Endodermal cell (in vitro differentiated cells): Measurements from ENCODE around the gene IL21. TPM values are rescaled to one million over a fixed set of nuclear protein-coding genes. Genes with fewer than 3 reads are reported as not detected.

Source experiments
- DNase-seq: peaks from one replicate; pipeline ENCODE4 v3.0.0-alpha.2; 2017
- H3K27ac ChIP-seq: 2 replicates; pipeline ENCODE4 v1.5.1; 2013; ENCODE audit warnings: mild to moderate bottlenecking, low read depth, low read length, moderate library complexity
- H3K27me3 ChIP-seq: 2 replicates; pipeline ENCODE4 v1.6.1; 2013; ENCODE audit warnings: mild to moderate bottlenecking, low read length, moderate library complexity; ENCODE audit not compliant: insufficient read depth, control insufficient read depth, poor library complexity, severe bottlenecking
- H3K36me3 ChIP-seq: 2 replicates; pipeline ENCODE4 v1.7.0; 2013; ENCODE audit warnings: mild to moderate bottlenecking, low read length, moderate library complexity; ENCODE audit not compliant: control insufficient read depth, insufficient read depth
- H3K4me1 ChIP-seq: one replicate; pipeline ENCODE4 v1.7.0; 2013; ENCODE audit warnings: low read length; ENCODE audit not compliant: control insufficient read depth, insufficient read depth
- H3K4me3 ChIP-seq: 2 replicates; pipeline ENCODE4 v1.5.1; 2013; ENCODE audit warnings: mild to moderate bottlenecking, low read length, moderate library complexity
- H3K9ac ChIP-seq: 2 replicates; pipeline ENCODE4 v1.6.1; 2013; ENCODE audit warnings: mild to moderate bottlenecking, low read length, moderate library complexity; ENCODE audit not compliant: poor library complexity, severe bottlenecking; ENCODE audit errors: extremely low read depth
- H3K9me3 ChIP-seq: 2 replicates; pipeline ENCODE4 v1.6.1; 2013; ENCODE audit warnings: mild to moderate bottlenecking, low read length, moderate library complexity; ENCODE audit not compliant: control insufficient read depth
- H3K27ac Mint-ChIP-seq: 2 replicates; pipeline ENCODE4 v1.8.0; 2020; ENCODE audit warnings: mixed read lengths
- H3K27me3 Mint-ChIP-seq: 2 replicates; pipeline ENCODE4 v1.8.0; 2021; ENCODE audit warnings: mild to moderate bottlenecking, mixed read lengths; ENCODE audit not compliant: insufficient read depth
- H3K36me3 Mint-ChIP-seq: 2 replicates; pipeline ENCODE4 v1.8.0; 2020; ENCODE audit warnings: low read depth, mixed read lengths
- H3K4me1 Mint-ChIP-seq: 2 replicates; pipeline ENCODE4 v1.8.0; 2020; ENCODE audit warnings: mixed read lengths
- H3K4me3 Mint-ChIP-seq: 2 replicates; pipeline ENCODE4 v1.8.0; 2020; ENCODE audit warnings: mild to moderate bottlenecking, moderate library complexity, mixed read lengths
- H3K9me3 Mint-ChIP-seq: 2 replicates; pipeline ENCODE4 v1.8.0; 2020; ENCODE audit warnings: mild to moderate bottlenecking, mixed read lengths
- WGBS, 2 experiments: methylation state at CpG; one replicate each; pipeline versions ENCODE4 v1.1.5 to v1.1.7; 2013; ENCODE audit warnings: missing lambda C conversion rate in 2 of 2, mixed read lengths in 1 of 2; ENCODE audit not compliant: insufficient coverage in 1 of 2, insufficient read length in 1 of 2; 5-methylcytosine and 5-hydroxymethylcytosine counted together
- total RNA-seq, 2 donors: library from RNA; stranded (reverse); fragmentation: NEBNext Ultra II Directional in 1 of 2; extraction: Animal tissue kit (Norgen Biotek cat#: 25700) in 1 of 2; gene quantifications; 2 replicates in 1 of 2; 3 replicates in 1 of 2; pipeline ENCODE4 v1.2.1, GENCODE V29; 2021
- TF ChIP-seq, protein P1 (sequence below): fragments of 200-600 bp; sonication (generic); conservative IDR thresholded peaks from 2 replicates; pipeline ENCODE4 v1.5.0; 2021; ENCODE audit warnings: antibody characterized with exemption, mild to moderate bottlenecking

IL21 gene
- total RNA-seq, 2 donors from 2014 or later: not detected

DNA sequence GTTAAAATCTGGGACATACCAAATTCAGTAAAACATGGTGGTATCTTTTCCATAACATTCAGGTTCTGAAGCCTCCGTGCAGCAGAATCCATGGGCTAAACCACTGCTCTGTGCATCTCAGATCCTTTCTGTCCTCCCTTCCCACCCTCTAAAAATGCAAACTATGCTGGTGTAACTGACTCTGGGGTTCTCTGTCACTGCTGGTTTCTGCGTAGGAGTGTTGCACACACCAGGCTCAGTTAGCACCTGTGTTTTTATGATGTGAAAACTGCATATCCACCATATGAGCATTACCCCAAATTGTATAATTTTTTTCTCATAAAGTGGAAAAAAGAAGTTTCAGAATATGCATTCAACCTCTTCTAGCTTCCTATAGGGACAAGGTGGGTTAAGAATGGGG lies 22.4 kb upstream of the IL21 start:
- DNase-seq: no peak
- Mint-ChIP-seq H3K9me3 (no peaks in the 10 kb centered on the region), H3K4me1 (peaks cover 9% of the 10 kb centered on the region), H3K4me3 (no peak overlapping the region), H3K36me3 (no peaks in the 10 kb centered on the region), H3K27ac (no peak overlapping the region), H3K27me3 (no peaks in the 10 kb centered on the region)
- TF ChIP-seq, protein P1, sequence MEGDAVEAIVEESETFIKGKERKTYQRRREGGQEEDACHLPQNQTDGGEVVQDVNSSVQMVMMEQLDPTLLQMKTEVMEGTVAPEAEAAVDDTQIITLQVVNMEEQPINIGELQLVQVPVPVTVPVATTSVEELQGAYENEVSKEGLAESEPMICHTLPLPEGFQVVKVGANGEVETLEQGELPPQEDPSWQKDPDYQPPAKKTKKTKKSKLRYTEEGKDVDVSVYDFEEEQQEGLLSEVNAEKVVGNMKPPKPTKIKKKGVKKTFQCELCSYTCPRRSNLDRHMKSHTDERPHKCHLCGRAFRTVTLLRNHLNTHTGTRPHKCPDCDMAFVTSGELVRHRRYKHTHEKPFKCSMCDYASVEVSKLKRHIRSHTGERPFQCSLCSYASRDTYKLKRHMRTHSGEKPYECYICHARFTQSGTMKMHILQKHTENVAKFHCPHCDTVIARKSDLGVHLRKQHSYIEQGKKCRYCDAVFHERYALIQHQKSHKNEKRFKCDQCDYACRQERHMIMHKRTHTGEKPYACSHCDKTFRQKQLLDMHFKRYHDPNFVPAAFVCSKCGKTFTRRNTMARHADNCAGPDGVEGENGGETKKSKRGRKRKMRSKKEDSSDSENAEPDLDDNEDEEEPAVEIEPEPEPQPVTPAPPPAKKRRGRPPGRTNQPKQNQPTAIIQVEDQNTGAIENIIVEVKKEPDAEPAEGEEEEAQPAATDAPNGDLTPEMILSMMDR: no peak
- Histone ChIP-seq H3K27me3 (no peaks in the 10 kb centered on the region), H3K4me3 (no peak overlapping the region), H3K9ac (no peak overlapping the region), H3K9me3 (no peaks in the 10 kb centered on the region), H3K27ac (no peak overlapping the region), H3K4me1 (peaks cover 8% of the 10 kb centered on the region), H3K36me3 (no peaks in the 10 kb centered on the region)
- 80 to 89% methylated on average over 1 to 2 of the region's 2 CpGs for WGBS, 2 experiments

GRCh38 chr4:122639181-122639580 lies 18.3 kb upstream of the IL21 start:
- TF ChIP-seq, protein P1: no peak
- no peaks in the 10 kb centered on the region for H3K27me3 Mint-ChIP-seq
- no peaks in the 10 kb centered on the region for H3K9me3 Mint-ChIP-seq
- Histone ChIP-seq H3K9me3 (no peaks in the 10 kb centered on the region), H3K4me3 (no peak overlapping the region), H3K4me1 (no peaks in the 10 kb centered on the region), H3K9ac (no peak overlapping the region), H3K27ac (no peak overlapping the region), H3K27me3 (no peaks in the 10 kb centered on the region), H3K36me3 (no peaks in the 10 kb centered on the region)
- no peak overlapping the region for H3K4me3 Mint-ChIP-seq
- no peak for DNase-seq
- WGBS, 2 experiments: 89 to 100% methylated on average over 1 of the region's 3 CpGs
- no peaks in the 10 kb centered on the region for H3K36me3 Mint-ChIP-seq
- H3K27ac Mint-ChIP-seq: no peak overlapping the region
- peaks cover 1% of the 10 kb centered on the region for H3K4me1 Mint-ChIP-seq

DNA sequence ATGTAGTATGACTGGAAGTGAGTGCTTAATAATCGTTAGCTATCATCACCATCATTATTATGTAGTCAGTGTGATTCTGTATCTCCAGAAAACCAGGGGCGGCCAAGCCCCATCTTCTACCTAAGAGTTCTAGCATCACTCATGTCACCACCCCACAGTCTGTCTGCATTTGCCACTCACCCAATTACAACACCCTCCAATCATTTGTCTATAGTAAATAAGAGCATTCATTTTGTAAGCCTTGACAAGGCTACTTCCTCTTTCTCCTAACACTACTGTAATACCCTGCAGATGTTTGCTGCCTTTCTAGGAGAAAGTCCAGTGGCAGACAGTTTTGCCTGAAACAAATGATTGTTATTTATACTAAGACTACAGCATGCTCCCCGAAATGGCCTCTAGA lies 15.8 kb upstream of the IL21 start:
- no peaks in the 10 kb centered on the region for H3K27me3 Mint-ChIP-seq
- H3K27ac ChIP-seq: no peak overlapping the region
- no peaks in the 10 kb centered on the region for H3K9me3 Mint-ChIP-seq
- no peaks in the 10 kb centered on the region for H3K36me3 ChIP-seq
- H3K36me3 Mint-ChIP-seq: no peaks in the 10 kb centered on the region
- H3K4me3 ChIP-seq: no peak overlapping the region
- H3K4me3 Mint-ChIP-seq: no peak overlapping the region
- H3K27ac Mint-ChIP-seq: no peak overlapping the region
- WGBS, 2 experiments: 87 to 100% methylated on average over 1 to 3 of the region's 3 CpGs
- H3K27me3 ChIP-seq: no peaks in the 10 kb centered on the region
- no peak for DNase-seq
- no peaks in the 10 kb centered on the region for H3K4me1 Mint-ChIP-seq
- TF ChIP-seq, protein P1: no peak
- H3K9me3 ChIP-seq: no peaks in the 10 kb centered on the region
- H3K4me1 ChIP-seq: no peaks in the 10 kb centered on the region
- H3K9ac ChIP-seq: no peak overlapping the region
